ENCODE measurements around the gene IFNAR2.

Gene IFNAR2

GRCh38 chr21:33229784-33230544 is at the start of gene IFNAR2:
TSS of gene IFNAR2 (plus strand) at chr21:33229938. CDS start at chr21:33241923, 11,985 bp downstream.
- DNase-seq = peak; percentile 57

GRCh38 chr21:33185852-33186251 is 43.9 kb upstream of the IFNAR2 start:
- no peak for DNase-seq

GRCh38 chr21:33187276-33187675 is 42.5 kb upstream of the IFNAR2 start:
- DNase-seq = no peak

GRCh38 chr21:33189237-33189636 is 40.5 kb upstream of the IFNAR2 start:
- no peak for DNase-seq

GRCh38 chr21:33189824-33190223 is 39.9 kb upstream of the IFNAR2 start:
- DNase-seq = no peak

GRCh38 chr21:33196941-33197374 is 32.8 kb upstream of the IFNAR2 start:
- peak; percentile 57 for DNase-seq

GRCh38 chr21:33197496-33197895 is 32.2 kb upstream of the IFNAR2 start:
- DNase-seq = no peak

GRCh38 chr21:33198346-33199099 is 31.2 kb upstream of the IFNAR2 start:
- no peak for DNase-seq

GRCh38 chr21:33199100-33199464 is 30.7 kb upstream of the IFNAR2 start:
- DNase-seq = no peak

GRCh38 chr21:33199516-33200217 is 30.1 kb upstream of the IFNAR2 start:
- DNase-seq = peak; percentile 91

GRCh38 chr21:33201956-33202355 is 27.8 kb upstream of the IFNAR2 start:
- DNase-seq = no peak

GRCh38 chr21:33202464-33203363 is 27.0 kb upstream of the IFNAR2 start:
- no peak for DNase-seq

- no peak for DNase-seq
Observed at GRCh38 chr21:33203371-33203724, 26.4 kb upstream of the IFNAR2 start.

- DNase-seq = no peak
Observed at GRCh38 chr21:33205476-33205875, 24.3 kb upstream of the IFNAR2 start.

GRCh38 chr21:33206771-33207281 is 22.9 kb upstream of the IFNAR2 start:
- DNase-seq = no peak

GRCh38 chr21:33207449-33208149 is 22.1 kb upstream of the IFNAR2 start:
- DNase-seq = no peak

GRCh38 chr21:33208534-33208933 is 21.2 kb upstream of the IFNAR2 start:
- no peak for DNase-seq

- no peak for DNase-seq
Observed at GRCh38 chr21:33211305-33211704, 18.4 kb upstream of the IFNAR2 start.

- DNase-seq = no peak
Observed at GRCh38 chr21:33211732-33212131, 18.0 kb upstream of the IFNAR2 start.

- DNase-seq = peak; percentile 59
Observed at GRCh38 chr21:33212159-33212851, 17.4 kb upstream of the IFNAR2 start.

- no peak for DNase-seq
Observed at GRCh38 chr21:33214056-33214455, 15.7 kb upstream of the IFNAR2 start.
